Coronary artery (tissue), 2 donors: ENCODE measurements around the gene RUFY1.
"Not testable (repeated sequence)": the region's sequence is repeated elsewhere in the genome, so short reads cannot be mapped to it uniquely, and the experiment has no call there.

ENCODE experiments used
- DNase-seq: peaks from one replicate; pipeline ENCODE4 v3.0.0-alpha.2; 2017; ENCODE audit warnings: low spot score
- H3K27ac ChIP-seq, 2 donors: fragments of 200-600 bp; sonication (generic); one replicate each; pipeline ENCODE4 v1.5.1; 2016 to 2019
- H3K4me3 ChIP-seq: fragments of 200-600 bp; sonication (generic); 2 replicates; pipeline ENCODE4 v1.5.1; 2016; ENCODE audit warnings: mild to moderate bottlenecking, moderate library complexity
- CTCF ChIP-seq: fragments of 200-600 bp; sonication (generic); IDR thresholded peaks from one replicate; pipeline ENCODE4 v1.5.1; 2019; ENCODE audit warnings: antibody characterized with exemption

Gene RUFY1

GRCh38 chr5:179530069-179530998 lies 20.0 kb upstream of the RUFY1 start:
- Histone ChIP-seq H3K4me3 (peak overlapping the region; percentile 72), H3K27ac (no peak overlapping the region)
- peak; percentile 16 for TF ChIP-seq CTCF
- no peak for DNase-seq

GRCh38 chr5:179533024-179533423 lies 17.3 kb upstream of the RUFY1 start:
- no peak for TF ChIP-seq CTCF
- Histone ChIP-seq H3K27ac (no peak overlapping the region), H3K4me3 (no peak overlapping the region)
- no peak for DNase-seq

GRCh38 chr5:179533907-179534306 lies 16.4 kb upstream of the RUFY1 start:
- Histone ChIP-seq H3K4me3 (no peak overlapping the region), H3K27ac (no peak overlapping the region)
- DNase-seq: no peak
- no peak for TF ChIP-seq CTCF

GRCh38 chr5:179534431-179534830 lies 15.9 kb upstream of the RUFY1 start:
- Histone ChIP-seq H3K27ac (no peak overlapping the region), H3K4me3 (no peak overlapping the region)
- TF ChIP-seq CTCF: no peak
- DNase-seq: no peak

- Histone ChIP-seq H3K27ac (no peak overlapping the region), H3K4me3 (no peak overlapping the region)
- no peak for TF ChIP-seq CTCF
- DNase-seq: no peak
Measured at GRCh38 chr5:179536676-179537075, 13.7 kb upstream of the RUFY1 start.

GRCh38 chr5:179542170-179542569 lies 8.2 kb upstream of the RUFY1 start:
- DNase-seq: no peak
- TF ChIP-seq CTCF: no peak
- H3K27ac ChIP-seq: no peak overlapping the region
- H3K4me3 ChIP-seq: no peak overlapping the region

GRCh38 chr5:179543275-179543674 lies 7.1 kb upstream of the RUFY1 start:
- not testable (repeated sequence) for DNase-seq, H3K27ac ChIP-seq, H3K4me3 ChIP-seq
